Right lobe of liver (tissue), 6 donors: ENCODE results near the gene BTBD19. TPM values are rescaled to one million over a fixed set of nuclear protein-coding genes. Genes with fewer than 3 reads are reported as not detected.

Source experiments
- ATAC-seq, 4 donors: fragments of 200-7000 bp; cut with Tn5 transposase; one replicate each; pipeline ENCODE4 v1.9.1; 2020; ENCODE audit warnings: mild to moderate bottlenecking in 4 of 4, moderate library complexity in 4 of 4
- DNase-seq, 3 donors: peaks; one replicate each; pipeline ENCODE4 v3.0.0-alpha.2; 2020
- H3K27ac ChIP-seq, 3 donors: fragments of 200-600 bp; one replicate each; pipeline ENCODE4 v1.8.0; 2022
- H3K27me3 ChIP-seq, 2 donors: fragments of 200-600 bp; one replicate each; pipeline ENCODE4 v1.8.0; 2022
- H3K36me3 ChIP-seq, 4 donors: fragments of 200-600 bp; sonication (generic) in 1 of 4; one replicate each; pipeline versions ENCODE4 v1.5.1 to v1.8.0; 2017 to 2022; ENCODE audit warnings: control low read depth in 1 of 4
- H3K4me1 ChIP-seq, 4 donors: fragments of 200-600 bp; sonication (generic) in 1 of 4; one replicate each; pipeline versions ENCODE4 v1.5.1 to v1.8.0; 2017 to 2022; ENCODE audit warnings: control low read depth in 1 of 4
- H3K4me3 ChIP-seq, 3 donors: fragments of 200-600 bp; one replicate each; pipeline ENCODE4 v1.8.0; 2022
- H3K9me3 ChIP-seq, 4 donors: fragments of 200-600 bp; sonication (generic) in 1 of 4; one replicate each; pipeline versions ENCODE4 v1.5.1 to v1.8.0; 2017 to 2022; ENCODE audit warnings: control low read depth in 1 of 4
- POLR2A ChIP-seq: fragments of 450-650 bp; IDR thresholded peaks from one replicate; pipeline ENCODE4 v1.6.1; 2017; ENCODE audit warnings: antibody characterized with exemption, mild to moderate bottlenecking
- WGBS: methylation state at CpG from one replicate; pipeline ENCODE4 v1.1.6; 2018; ENCODE audit warnings: low coverage, low lambda C conversion rate; ENCODE audit not compliant: insufficient coverage; ENCODE audit errors: missing lambda C conversion rate; 5-methylcytosine and 5-hydroxymethylcytosine counted together
- intact Hi-C, 2 donors: fragments of 100-400 bp; cut with DNase I; formaldehyde crosslinking; loops; one replicate each; pipeline versions ENCODE4 v1.11.2 to v1.14.1; 2022
- total RNA-seq, 6 experiments: library from RNA; depleted of rRNA in 2 of 6; stranded (reverse); fragments of >200 nt in 2 of 6; fragmentation: NEBNext Ultra II Directional in 3 of 6; extraction: Animal tissue kit (Norgen Biotek cat#: 25700) in 3 of 6; gene quantifications; one replicate each; pipeline versions ENCODE4 v1.1.0 to v1.2.4, GENCODE V29; 2016 to 2023
- TF ChIP-seq, protein P1 (sequence below), 4 donors: fragments of 200-600 bp in 3 of 4; fragments of 450-650 bp in 1 of 4; IDR thresholded peaks; one replicate each; pipeline versions ENCODE4 v1.5.1 to v1.8.0; 2016 to 2022; ENCODE audit warnings: antibody characterized with exemption in 4 of 4, mild to moderate bottlenecking in 2 of 4
- donor health status: DM: no; HTN: yes; CAD: no.
- donor health status: DM: no; HTN: no; CAD: no.
- donor health status: DM: no; HTN: no; CAD: no.
- donor health status: DM: no; HTN: yes; CAD: no.
- donor health status: DM: no; HTN: yes; CAD: no.

Gene BTBD19
- total RNA-seq, 6 experiments from 2014 or later, result 2.6 to 7.5 (median 5.3) TPM

DNA sequence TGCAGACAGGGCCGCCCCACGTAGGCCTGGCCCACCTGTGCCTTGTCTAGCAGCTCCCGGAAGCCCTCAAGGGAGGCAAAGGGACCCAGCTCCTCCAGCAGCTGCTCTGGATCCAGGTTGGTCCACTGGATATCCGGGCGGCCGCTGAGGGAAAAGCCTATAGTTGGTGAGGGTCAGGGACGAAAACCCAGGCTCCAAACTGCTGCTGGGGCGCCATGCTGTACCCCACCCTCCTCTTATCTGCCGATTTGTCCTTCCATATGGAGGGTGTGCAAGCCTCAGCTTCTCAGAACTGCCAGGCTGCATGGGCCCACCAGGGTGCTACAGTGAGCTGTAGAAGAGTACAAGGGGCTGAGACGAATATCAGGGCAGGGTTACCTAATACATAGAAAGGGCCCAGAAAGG lies 22.6 kb downstream of the BTBD19 start:
- H3K4me3 ChIP-seq, result no peak overlapping the region
- no peak overlapping the region for H3K27ac ChIP-seq
- H3K4me1 ChIP-seq, result no peaks in the 10 kb centered on the region
- H3K36me3 ChIP-seq, result no peaks in the 10 kb centered on the region
- TF ChIP-seq POLR2A, result no peak
- TF ChIP-seq, protein P1, sequence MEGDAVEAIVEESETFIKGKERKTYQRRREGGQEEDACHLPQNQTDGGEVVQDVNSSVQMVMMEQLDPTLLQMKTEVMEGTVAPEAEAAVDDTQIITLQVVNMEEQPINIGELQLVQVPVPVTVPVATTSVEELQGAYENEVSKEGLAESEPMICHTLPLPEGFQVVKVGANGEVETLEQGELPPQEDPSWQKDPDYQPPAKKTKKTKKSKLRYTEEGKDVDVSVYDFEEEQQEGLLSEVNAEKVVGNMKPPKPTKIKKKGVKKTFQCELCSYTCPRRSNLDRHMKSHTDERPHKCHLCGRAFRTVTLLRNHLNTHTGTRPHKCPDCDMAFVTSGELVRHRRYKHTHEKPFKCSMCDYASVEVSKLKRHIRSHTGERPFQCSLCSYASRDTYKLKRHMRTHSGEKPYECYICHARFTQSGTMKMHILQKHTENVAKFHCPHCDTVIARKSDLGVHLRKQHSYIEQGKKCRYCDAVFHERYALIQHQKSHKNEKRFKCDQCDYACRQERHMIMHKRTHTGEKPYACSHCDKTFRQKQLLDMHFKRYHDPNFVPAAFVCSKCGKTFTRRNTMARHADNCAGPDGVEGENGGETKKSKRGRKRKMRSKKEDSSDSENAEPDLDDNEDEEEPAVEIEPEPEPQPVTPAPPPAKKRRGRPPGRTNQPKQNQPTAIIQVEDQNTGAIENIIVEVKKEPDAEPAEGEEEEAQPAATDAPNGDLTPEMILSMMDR (IDR thresholded peaks at IDR 0.05), result no peak
- intact Hi-C loops, result loop anchor here in 1 of 2 donors (10.0 kb wide), 1 partner anchor 46 kb away; the partner anchor contains the start of gene BEST4
- DNase-seq (peak in 1 of 3 donors; percentile 44), ATAC-seq (no peak)
- 71% methylated on average over 3 of the region's 10 CpGs for WGBS
- no peaks in the 10 kb centered on the region for H3K27me3 ChIP-seq
- no peaks in the 10 kb centered on the region for H3K9me3 ChIP-seq

DNA sequence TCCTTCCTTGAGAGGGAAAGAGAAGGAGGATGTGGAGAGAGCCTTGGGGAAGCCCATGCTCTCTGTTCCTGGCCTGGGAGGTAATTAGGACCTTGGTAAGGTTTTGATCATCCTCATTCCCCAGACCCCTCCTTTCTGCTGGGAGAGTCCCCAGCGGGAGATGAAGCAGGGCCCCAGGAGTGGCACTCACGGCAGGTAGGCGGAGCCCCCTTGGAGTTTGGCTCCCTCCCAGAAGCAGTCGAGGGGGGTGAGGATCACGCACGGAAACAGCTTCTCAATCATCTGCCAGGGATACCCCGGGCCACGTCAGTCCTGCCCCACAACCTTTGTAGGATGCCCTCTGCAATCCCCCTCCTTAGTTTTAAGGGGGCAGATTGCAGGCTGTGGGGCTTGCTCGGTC lies 23.2 kb downstream of the BTBD19 start:
- Histone ChIP-seq H3K4me3 (no peak overlapping the region), H3K36me3 (no peaks in the 10 kb centered on the region), H3K27ac (no peak overlapping the region), H3K4me1 (no peaks in the 10 kb centered on the region), H3K27me3 (no peaks in the 10 kb centered on the region), H3K9me3 (no peaks in the 10 kb centered on the region)
- WGBS, result 60% methylated on average over 4 of the region's 9 CpGs
- DNase-seq, result peak in 1 of 3 donors; percentile 38
- TF ChIP-seq POLR2A, result no peak
- TF ChIP-seq, protein P1 (IDR thresholded peaks at IDR 0.05), result no peak
- no peak for ATAC-seq
- intact Hi-C loops, result loop anchor here in 1 of 2 donors (10.0 kb wide), 1 partner anchor 47 kb away; the partner anchor contains the start of gene BEST4

DNA sequence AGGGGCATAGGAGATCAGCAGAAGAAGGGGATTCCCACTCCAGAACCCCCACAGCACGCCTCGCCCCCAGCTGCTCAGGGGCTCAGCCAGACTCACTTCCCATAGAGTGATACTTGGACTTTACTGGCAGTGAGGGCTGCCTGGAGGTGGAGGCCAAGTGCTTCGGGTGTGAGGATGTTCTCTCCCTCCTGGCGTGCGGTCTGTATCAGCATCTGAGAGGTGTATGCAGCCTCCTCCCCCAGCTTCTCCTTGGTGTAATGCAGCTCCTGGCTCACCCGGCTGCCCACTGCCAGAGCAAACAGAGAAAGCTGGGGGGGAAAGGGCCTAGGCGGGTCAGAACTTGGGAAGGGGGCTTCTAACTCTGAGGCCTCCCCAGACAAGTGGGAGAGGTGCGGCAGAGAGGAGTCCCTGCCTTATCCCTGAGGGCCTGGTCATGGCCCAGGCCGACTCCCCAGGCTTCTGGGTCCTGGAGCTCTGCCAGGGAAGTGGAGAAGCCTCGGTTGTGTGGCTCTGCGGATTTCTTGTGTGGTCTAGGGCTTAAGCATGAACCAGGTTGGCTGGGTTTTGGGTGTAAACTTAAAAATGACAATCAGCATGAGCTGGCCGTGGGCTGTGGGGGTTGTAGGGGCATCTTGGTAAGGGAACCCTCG lies 23.9 kb downstream of the BTBD19 start:
- H3K36me3 ChIP-seq, result no peaks in the 10 kb centered on the region
- TF ChIP-seq POLR2A, result no peak
- TF ChIP-seq, protein P1 (IDR thresholded peaks at IDR 0.05), result no peak
- intact Hi-C loops, result loop anchor here in 1 of 2 donors (10.0 kb wide), 1 partner anchor 47 kb away; the partner anchor contains the start of gene BEST4
- no peaks in the 10 kb centered on the region for H3K9me3 ChIP-seq
- no peaks in the 10 kb centered on the region for H3K27me3 ChIP-seq
- DNase-seq (no peak), ATAC-seq (no peak)
- H3K4me3 ChIP-seq, result no peak overlapping the region
- no peak overlapping the region for H3K27ac ChIP-seq
- WGBS, result 58% methylated on average over 4 of the region's 13 CpGs
- no peaks in the 10 kb centered on the region for H3K4me1 ChIP-seq

DNA sequence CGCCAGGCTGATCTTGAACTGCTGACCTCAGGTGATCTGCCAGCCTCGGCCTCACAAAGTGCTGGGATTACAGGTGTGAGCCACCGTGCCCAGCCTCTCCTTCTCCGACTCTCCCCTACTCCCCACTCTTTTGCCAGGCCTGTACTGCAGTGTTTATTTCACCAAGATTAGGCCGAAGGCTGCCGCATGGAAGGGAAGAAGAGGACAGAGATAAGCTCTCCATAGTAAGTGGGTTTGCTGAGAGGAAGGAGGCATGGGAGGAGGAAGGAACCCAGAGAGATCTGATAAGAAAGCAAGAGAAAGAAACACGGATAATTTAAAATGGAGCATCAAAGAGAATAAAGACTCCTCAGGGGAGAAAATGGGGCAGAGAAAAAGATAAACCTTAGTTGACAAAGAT lies 26.0 kb downstream of the BTBD19 start:
- no peaks in the 10 kb centered on the region for H3K27me3 ChIP-seq
- 57% methylated on average over 7 of the region's 7 CpGs for WGBS
- no peak overlapping the region for H3K4me3 ChIP-seq
- no peaks in the 10 kb centered on the region for H3K4me1 ChIP-seq
- no peak for DNase-seq
- H3K36me3 ChIP-seq, result no peaks in the 10 kb centered on the region
- intact Hi-C loops, result loop anchor here in 1 of 2 donors (10.0 kb wide), 1 partner anchor 50 kb away; the partner anchor contains the start of gene BEST4
- ATAC-seq, result no peak
- H3K27ac ChIP-seq, result no peak overlapping the region
- no peaks in the 10 kb centered on the region for H3K9me3 ChIP-seq
- TF ChIP-seq POLR2A, result no peak
- TF ChIP-seq, protein P1 (IDR thresholded peaks at IDR 0.05), result no peak
